ENCODE results near the gene GNG12. TPM values are rescaled to one million over a fixed set of nuclear protein-coding genes. Genes with fewer than 3 reads are reported as not detected.
A peak's percentile ranks its signal among the peaks of the same experiment; 100 is the strongest.

Gene GNG12
- total and polyA plus RNA-seq, 4 donors = 61.3 to 157 (median 78.5) TPM

- Histone ChIP-seq H3K4me3 (ENCODE audit: low read depth, low read length) (no peak overlapping the region), H3K27ac (ENCODE audit: low read depth, low read length) (no peak overlapping the region), H3K36me3 (ENCODE audit: control insufficient read depth, insufficient read depth, low read length) (peaks cover 2% of the 10 kb centered on the region), H3K27me3 (ENCODE audit: control insufficient read depth, insufficient read depth, low read length) (no peaks in the 10 kb centered on the region), H3K4me1 (ENCODE audit: control insufficient read depth, insufficient read depth, low read length) (peaks cover 23% of the 10 kb centered on the region), H3K9me3 (ENCODE audit: control insufficient read depth, insufficient read depth, low read length) (no peaks in the 10 kb centered on the region)
- WGBS (ENCODE audit: insufficient coverage) = 77% methylated on average over 5 of the region's 7 CpGs
- no peak for DNase-seq (ENCODE audit: low read depth in 4 of 6, low spot score in 6 of 6)
These were observed 122.0 kb downstream of the GNG12 start for GRCh38 chr1:67711158-67711854.

- WGBS (ENCODE audit: insufficient coverage) = 65% methylated on average over 3 of the region's 5 CpGs
- DNase-seq (ENCODE audit: low read depth in 4 of 6, low spot score in 6 of 6) = no peak
- Histone ChIP-seq H3K27ac (ENCODE audit: low read depth, low read length) (no peak overlapping the region), H3K4me3 (ENCODE audit: low read depth, low read length) (no peak overlapping the region), H3K9me3 (ENCODE audit: control insufficient read depth, insufficient read depth, low read length) (no peaks in the 10 kb centered on the region), H3K4me1 (ENCODE audit: control insufficient read depth, insufficient read depth, low read length) (peaks cover 18% of the 10 kb centered on the region), H3K36me3 (ENCODE audit: control insufficient read depth, insufficient read depth, low read length) (peaks cover 2% of the 10 kb centered on the region), H3K27me3 (ENCODE audit: control insufficient read depth, insufficient read depth, low read length) (no peaks in the 10 kb centered on the region)
These were observed 122.8 kb downstream of the GNG12 start for GRCh38 chr1:67710417-67710816.

- WGBS (ENCODE audit: insufficient coverage) = 89% methylated on average over 8 of the region's 8 CpGs
- Histone ChIP-seq H3K27ac (ENCODE audit: low read depth, low read length) (no peak overlapping the region), H3K4me3 (ENCODE audit: low read depth, low read length) (no peak overlapping the region), H3K9me3 (ENCODE audit: control insufficient read depth, insufficient read depth, low read length) (no peaks in the 10 kb centered on the region), H3K4me1 (ENCODE audit: control insufficient read depth, insufficient read depth, low read length) (peaks cover 12% of the 10 kb centered on the region), H3K36me3 (ENCODE audit: control insufficient read depth, insufficient read depth, low read length) (peaks cover 2% of the 10 kb centered on the region), H3K27me3 (ENCODE audit: control insufficient read depth, insufficient read depth, low read length) (no peaks in the 10 kb centered on the region)
- DNase-seq (ENCODE audit: low read depth in 4 of 6, low spot score in 6 of 6) = no peak
These were observed 124.7 kb downstream of the GNG12 start for GRCh38 chr1:67708606-67709005.

GRCh38 chr1:67705735-67706453, 127.4 kb downstream of the GNG12 start:
- 60% methylated on average over 6 of the region's 10 CpGs for WGBS (ENCODE audit: insufficient coverage)
- Histone ChIP-seq H3K4me3 (ENCODE audit: low read depth, low read length) (no peak overlapping the region), H3K27ac (ENCODE audit: low read depth, low read length) (no peak overlapping the region), H3K4me1 (ENCODE audit: control insufficient read depth, insufficient read depth, low read length) (peaks cover 4% of the 10 kb centered on the region), H3K27me3 (ENCODE audit: control insufficient read depth, insufficient read depth, low read length) (no peaks in the 10 kb centered on the region), H3K36me3 (ENCODE audit: control insufficient read depth, insufficient read depth, low read length) (peaks cover 2% of the 10 kb centered on the region), H3K9me3 (ENCODE audit: control insufficient read depth, insufficient read depth, low read length) (no peaks in the 10 kb centered on the region)
- peak in 2 of 6 donors; percentile 55 to 81 for DNase-seq (ENCODE audit: low read depth in 4 of 6, low spot score in 6 of 6)

- Histone ChIP-seq H3K4me3 (ENCODE audit: low read depth, low read length) (no peak overlapping the region), H3K27me3 (ENCODE audit: control insufficient read depth, insufficient read depth, low read length) (no peaks in the 10 kb centered on the region), H3K9me3 (ENCODE audit: control insufficient read depth, insufficient read depth, low read length) (no peaks in the 10 kb centered on the region), H3K27ac (ENCODE audit: low read depth, low read length) (no peak overlapping the region), H3K4me1 (ENCODE audit: control insufficient read depth, insufficient read depth, low read length) (peaks cover 4% of the 10 kb centered on the region), H3K36me3 (ENCODE audit: control insufficient read depth, insufficient read depth, low read length) (peaks cover 2% of the 10 kb centered on the region)
- DNase-seq (ENCODE audit: low read depth in 4 of 6, low spot score in 6 of 6) = no peak
- WGBS (ENCODE audit: insufficient coverage) = 56% methylated on average over 1 of the region's 3 CpGs
These were observed 128.9 kb downstream of the GNG12 start for GRCh38 chr1:67704351-67704750.

- Histone ChIP-seq H3K4me3 (ENCODE audit: low read depth, low read length) (no peak overlapping the region), H3K9me3 (ENCODE audit: control insufficient read depth, insufficient read depth, low read length) (no peaks in the 10 kb centered on the region), H3K4me1 (ENCODE audit: control insufficient read depth, insufficient read depth, low read length) (no peaks in the 10 kb centered on the region), H3K27me3 (ENCODE audit: control insufficient read depth, insufficient read depth, low read length) (no peaks in the 10 kb centered on the region), H3K36me3 (ENCODE audit: control insufficient read depth, insufficient read depth, low read length) (no peaks in the 10 kb centered on the region), H3K27ac (ENCODE audit: low read depth, low read length) (no peak overlapping the region)
- 83% methylated on average over 1 of the region's 2 CpGs for WGBS (ENCODE audit: insufficient coverage)
- DNase-seq (ENCODE audit: low read depth in 4 of 6, low spot score in 6 of 6) = no peak
These were observed 131.4 kb downstream of the GNG12 start for GRCh38 chr1:67701876-67702275.

GRCh38 chr1:67700692-67701410, 132.4 kb downstream of the GNG12 start:
- H3K4me3 ChIP-seq (ENCODE audit: low read depth, low read length) = no peak overlapping the region
- 60% methylated on average over 1 of the region's 8 CpGs for WGBS (ENCODE audit: insufficient coverage)
- DNase-seq (ENCODE audit: low read depth in 4 of 6, low spot score in 6 of 6) = no peak

GRCh38 chr1:67700220-67700619, 133.0 kb downstream of the GNG12 start:
- H3K4me3 ChIP-seq (ENCODE audit: low read depth, low read length) = no peak overlapping the region
- H3K36me3 ChIP-seq (ENCODE audit: control insufficient read depth, insufficient read depth, low read length) = no peaks in the 10 kb centered on the region
- H3K27ac ChIP-seq (ENCODE audit: low read depth, low read length) = no peak overlapping the region
- WGBS (ENCODE audit: insufficient coverage) = 93% methylated on average over 3 of the region's 4 CpGs
- DNase-seq (ENCODE audit: low read depth in 4 of 6, low spot score in 6 of 6) = no peak
- no peaks in the 10 kb centered on the region for H3K9me3 ChIP-seq (ENCODE audit: control insufficient read depth, insufficient read depth, low read length)
- no peaks in the 10 kb centered on the region for H3K27me3 ChIP-seq (ENCODE audit: control insufficient read depth, insufficient read depth, low read length)
- no peaks in the 10 kb centered on the region for H3K4me1 ChIP-seq (ENCODE audit: control insufficient read depth, insufficient read depth, low read length)

More at GRCh38 chr1:67700692-67701410, 132.4 kb downstream of the GNG12 start:
- Histone ChIP-seq H3K27me3 (ENCODE audit: control insufficient read depth, insufficient read depth, low read length) (no peaks in the 10 kb centered on the region), H3K27ac (ENCODE audit: low read depth, low read length) (no peak overlapping the region), H3K9me3 (ENCODE audit: control insufficient read depth, insufficient read depth, low read length) (no peaks in the 10 kb centered on the region), H3K4me1 (ENCODE audit: control insufficient read depth, insufficient read depth, low read length) (no peaks in the 10 kb centered on the region), H3K36me3 (ENCODE audit: control insufficient read depth, insufficient read depth, low read length) (no peaks in the 10 kb centered on the region)

- H3K27me3 ChIP-seq (ENCODE audit: control insufficient read depth, insufficient read depth, low read length) = no peaks in the 10 kb centered on the region
- no peak for DNase-seq (ENCODE audit: low read depth in 4 of 6, low spot score in 6 of 6)
- no peak overlapping the region for H3K27ac ChIP-seq (ENCODE audit: low read depth, low read length)
- no peaks in the 10 kb centered on the region for H3K4me1 ChIP-seq (ENCODE audit: control insufficient read depth, insufficient read depth, low read length)
- WGBS (ENCODE audit: insufficient coverage) = 100% methylated on average over 2 of the region's 3 CpGs
- H3K4me3 ChIP-seq (ENCODE audit: low read depth, low read length) = no peak overlapping the region
- H3K36me3 ChIP-seq (ENCODE audit: control insufficient read depth, insufficient read depth, low read length) = no peaks in the 10 kb centered on the region
- H3K9me3 ChIP-seq (ENCODE audit: control insufficient read depth, insufficient read depth, low read length) = no peaks in the 10 kb centered on the region
These were observed 136.6 kb downstream of the GNG12 start for GRCh38 chr1:67696708-67697107.
